Measurements from ENCODE around the gene PDE8B. TPM values are rescaled to one million over a fixed set of nuclear protein-coding genes. Genes with fewer than 3 reads are reported as not detected.

The PDE8B gene
- total and polyA plus RNA-seq, 2 donors (not counting 1 experiment from before 2014, with no cell fraction given), result 0.07 TPM; not detected in 1

DNA sequence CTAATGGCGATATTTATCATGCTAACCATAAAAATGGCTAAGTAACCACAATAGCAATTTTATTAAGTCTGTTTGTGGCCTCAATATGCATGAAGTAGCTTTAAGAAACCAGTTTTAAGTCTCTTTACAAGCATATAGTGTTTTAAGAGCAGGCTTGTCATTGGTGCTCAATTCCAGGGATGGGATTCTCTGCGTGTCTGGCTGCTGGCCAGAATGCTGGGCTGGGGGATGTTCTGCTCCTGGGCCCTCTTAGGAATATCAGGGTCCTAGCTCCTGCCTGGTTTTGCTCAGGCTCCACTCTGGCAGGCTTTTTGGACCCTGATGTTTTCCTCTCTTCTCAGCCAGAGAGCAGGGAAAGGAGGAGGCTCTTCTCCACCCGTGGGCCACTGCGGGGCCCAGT lies 127.2 kb downstream of the PDE8B start:
- H3K27ac Mint-ChIP-seq, result no peak overlapping the region
- Histone ChIP-seq H3K4me2 (replicated peaks; ENCODE audit: low read depth, low read length, poor library complexity, severe bottlenecking) (no peak overlapping the region), H3K27me3 (replicated peaks in 1 of 4; ENCODE audit: control extremely low read depth in 1 of 4, control insufficient read depth in 3 of 4, insufficient read depth in 4 of 4, low read length in 3 of 4) (no peaks in the 10 kb centered on the region), H3K4me3 (ENCODE audit: control extremely low read depth in 1 of 5, extremely low read depth in 1 of 5, insufficient read depth in 1 of 5, low read depth in 2 of 5, low read length in 4 of 5) (no peak overlapping the region), H3K4me1 (ENCODE audit: control insufficient read depth in 2 of 2, insufficient read depth in 2 of 2, low read length in 2 of 2) (no peaks in the 10 kb centered on the region), H3K79me2 (ENCODE audit: control insufficient read depth, insufficient read depth, low read length) (no peaks in the 10 kb centered on the region), H3K36me3 (replicated peaks in 1 of 2; ENCODE audit: control extremely low read depth in 1 of 2, control insufficient read depth in 1 of 2, extremely low read depth in 1 of 2, insufficient read depth in 2 of 2, low read length in 1 of 2) (no peaks in the 10 kb centered on the region), H3K9me3 (ENCODE audit: control extremely low read depth in 1 of 3, control insufficient read depth in 2 of 3, insufficient read depth in 1 of 3, low read length in 2 of 3) (no peaks in the 10 kb centered on the region), H2AFZ (ENCODE audit: insufficient read depth, low read depth, low read length, poor library complexity, severe bottlenecking) (no peak overlapping the region), H3K27ac (ENCODE audit: low read length in 2 of 2) (no peak overlapping the region), H4K20me1 (ENCODE audit: control insufficient read depth, insufficient read depth, low read length, poor library complexity, severe bottlenecking) (no peaks in the 10 kb centered on the region), H3K9ac (ENCODE audit: low read length) (no peak overlapping the region)
- no peaks in the 10 kb centered on the region for H3K9me3 Mint-ChIP-seq (ENCODE audit: insufficient read depth)
- no peaks in the 10 kb centered on the region for H3K27me3 Mint-ChIP-seq
- ChIA-PET POLR2A (no interaction called here), CTCF (no interaction called here)
- intact Hi-C loops (cut with micrococcal nuclease), result no loop called here
- DNase-seq (no peak), ATAC-seq (ENCODE audit: low read depth) (no peak)
- H3K4me3 Mint-ChIP-seq, result no peak overlapping the region
- no peaks in the 10 kb centered on the region for H3K4me1 Mint-ChIP-seq
- TF ChIP-seq EZH2 (IDR thresholded peaks at IDR 0.05; ENCODE audit: borderline replicate concordance, insufficient read depth, low read depth, low read length, poor library complexity, severe bottlenecking), result no peak
- TF ChIP-seq, protein P1, sequence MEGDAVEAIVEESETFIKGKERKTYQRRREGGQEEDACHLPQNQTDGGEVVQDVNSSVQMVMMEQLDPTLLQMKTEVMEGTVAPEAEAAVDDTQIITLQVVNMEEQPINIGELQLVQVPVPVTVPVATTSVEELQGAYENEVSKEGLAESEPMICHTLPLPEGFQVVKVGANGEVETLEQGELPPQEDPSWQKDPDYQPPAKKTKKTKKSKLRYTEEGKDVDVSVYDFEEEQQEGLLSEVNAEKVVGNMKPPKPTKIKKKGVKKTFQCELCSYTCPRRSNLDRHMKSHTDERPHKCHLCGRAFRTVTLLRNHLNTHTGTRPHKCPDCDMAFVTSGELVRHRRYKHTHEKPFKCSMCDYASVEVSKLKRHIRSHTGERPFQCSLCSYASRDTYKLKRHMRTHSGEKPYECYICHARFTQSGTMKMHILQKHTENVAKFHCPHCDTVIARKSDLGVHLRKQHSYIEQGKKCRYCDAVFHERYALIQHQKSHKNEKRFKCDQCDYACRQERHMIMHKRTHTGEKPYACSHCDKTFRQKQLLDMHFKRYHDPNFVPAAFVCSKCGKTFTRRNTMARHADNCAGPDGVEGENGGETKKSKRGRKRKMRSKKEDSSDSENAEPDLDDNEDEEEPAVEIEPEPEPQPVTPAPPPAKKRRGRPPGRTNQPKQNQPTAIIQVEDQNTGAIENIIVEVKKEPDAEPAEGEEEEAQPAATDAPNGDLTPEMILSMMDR (IDR thresholded peaks at IDR 0.05), result no peak
- 100% methylated on average over 1 of the region's 4 CpGs for WGBS (ENCODE audit: insufficient coverage)

DNA sequence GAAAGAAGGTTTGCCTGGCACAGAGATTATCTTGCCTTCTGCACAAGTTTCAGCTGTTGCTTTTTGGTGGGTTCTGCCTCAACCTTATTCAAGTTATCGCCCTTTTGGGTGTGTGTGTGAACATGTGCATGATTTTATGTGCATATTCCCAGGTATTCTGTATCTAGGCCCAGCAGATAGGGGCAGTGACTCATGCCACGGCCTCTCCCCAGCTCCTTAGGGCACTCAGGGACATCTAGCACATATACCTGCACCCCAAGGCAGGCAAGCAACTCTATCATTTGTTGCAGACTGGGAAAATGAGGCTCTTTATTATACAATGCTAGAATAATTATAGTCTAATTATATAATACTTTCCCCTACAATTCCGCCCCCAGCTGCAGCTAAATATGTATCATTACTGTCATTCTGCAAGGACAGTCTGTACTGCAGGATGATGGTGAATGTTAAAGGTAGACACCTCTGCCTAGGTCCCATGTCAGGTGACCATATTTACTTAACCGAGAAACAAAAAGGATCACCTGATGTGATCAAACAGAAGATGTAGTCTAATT lies 128.9 kb downstream of the PDE8B start:
- WGBS (ENCODE audit: insufficient coverage), result 86% methylated on average over 1 of the region's 4 CpGs

More for the DNA sequence above, 128.9 kb downstream of the PDE8B start:
- no peaks in the 10 kb centered on the region for H3K9me3 Mint-ChIP-seq (ENCODE audit: insufficient read depth)
- H3K27ac ChIP-seq (ENCODE audit: low read length in 2 of 2), result no peak overlapping the region
- H3K4me2 ChIP-seq (replicated peaks; ENCODE audit: low read depth, low read length, poor library complexity, severe bottlenecking), result no peak overlapping the region
- TF ChIP-seq, protein P1 (IDR thresholded peaks at IDR 0.05), result no peak
- no peak for TF ChIP-seq EZH2 (IDR thresholded peaks at IDR 0.05; ENCODE audit: borderline replicate concordance, insufficient read depth, low read depth, low read length, poor library complexity, severe bottlenecking)
- H3K9ac ChIP-seq (ENCODE audit: low read length), result no peak overlapping the region
- intact Hi-C loops (cut with micrococcal nuclease), result no loop called here
- H3K4me3 Mint-ChIP-seq, result no peak overlapping the region
- H3K36me3 ChIP-seq (replicated peaks in 1 of 2; ENCODE audit: control extremely low read depth in 1 of 2, control insufficient read depth in 1 of 2, extremely low read depth in 1 of 2, insufficient read depth in 2 of 2, low read length in 1 of 2), result no peaks in the 10 kb centered on the region
- no peaks in the 10 kb centered on the region for H3K9me3 ChIP-seq (ENCODE audit: control extremely low read depth in 1 of 3, control insufficient read depth in 2 of 3, insufficient read depth in 1 of 3, low read length in 2 of 3)
- no peak for DNase-seq
- no peaks in the 10 kb centered on the region for H3K4me1 Mint-ChIP-seq
- H4K20me1 ChIP-seq (ENCODE audit: control insufficient read depth, insufficient read depth, low read length, poor library complexity, severe bottlenecking), result no peaks in the 10 kb centered on the region
- no peaks in the 10 kb centered on the region for H3K27me3 ChIP-seq (replicated peaks in 1 of 4; ENCODE audit: control extremely low read depth in 1 of 4, control insufficient read depth in 3 of 4, insufficient read depth in 4 of 4, low read length in 3 of 4)
- ChIA-PET POLR2A (no interaction called here), CTCF (no interaction called here)
- no peak overlapping the region for H3K27ac Mint-ChIP-seq
- no peaks in the 10 kb centered on the region for H3K4me1 ChIP-seq (ENCODE audit: control insufficient read depth in 2 of 2, insufficient read depth in 2 of 2, low read length in 2 of 2)
- no peak overlapping the region for H2AFZ ChIP-seq (ENCODE audit: insufficient read depth, low read depth, low read length, poor library complexity, severe bottlenecking)
- H3K4me3 ChIP-seq (ENCODE audit: control extremely low read depth in 1 of 5, extremely low read depth in 1 of 5, insufficient read depth in 1 of 5, low read depth in 2 of 5, low read length in 4 of 5), result no peak overlapping the region
- no peaks in the 10 kb centered on the region for H3K27me3 Mint-ChIP-seq
- H3K79me2 ChIP-seq (ENCODE audit: control insufficient read depth, insufficient read depth, low read length), result no peaks in the 10 kb centered on the region
- ATAC-seq (ENCODE audit: low read depth), result no peak
